Measurements from ENCODE around the gene GRB2. TPM values are rescaled to one million over a fixed set of nuclear protein-coding genes. Genes with fewer than 3 reads are reported as not detected.
"Not testable (repeated sequence)": the region's sequence is repeated elsewhere in the genome, so short reads cannot be mapped to it uniquely, and the experiment has no call there.

GRB2 gene
- total RNA-seq = 74.6 TPM

- Histone ChIP-seq H3K4me1 (ENCODE audit: control insufficient read depth in 3 of 3, insufficient read depth in 3 of 3, low read length in 3 of 3) (peaks cover 12 to 19% (median 14%) of the 10 kb centered on the region in 3 donors), H3K4me3 (ENCODE audit: low read length in 3 of 3) (peak within 1 kb of the TSS; percentile 87 to 95 (median 90)), H3K9ac (ENCODE audit: low read depth in 1 of 3, low read length in 3 of 3) (peak within 1 kb of the TSS; percentile 91 to 97 (median 94)), H3K36me3 (ENCODE audit: control insufficient read depth in 3 of 3, insufficient read depth in 3 of 3, low read length in 3 of 3) (no peaks in the 10 kb centered on the region), H3K9me3 (ENCODE audit: control insufficient read depth in 3 of 3, low read length in 3 of 3) (no peaks in the 10 kb centered on the region), H3K27ac (ENCODE audit: low read depth, low read length) (peak within 1 kb of the TSS; percentile 88), H3K27me3 (ENCODE audit: control insufficient read depth in 3 of 3, insufficient read depth in 3 of 3, low read length in 3 of 3) (peaks cover 0 to 3% (median 0%) of the 10 kb centered on the region in 3 donors)
These were observed at the start of gene GRB2 for GRCh38 chr17:75405365-75406221. Gene GRB2 (minus strand): TSS chr17:75405678. CDS start chr17:75393628, 12,050 bp downstream.

DNA sequence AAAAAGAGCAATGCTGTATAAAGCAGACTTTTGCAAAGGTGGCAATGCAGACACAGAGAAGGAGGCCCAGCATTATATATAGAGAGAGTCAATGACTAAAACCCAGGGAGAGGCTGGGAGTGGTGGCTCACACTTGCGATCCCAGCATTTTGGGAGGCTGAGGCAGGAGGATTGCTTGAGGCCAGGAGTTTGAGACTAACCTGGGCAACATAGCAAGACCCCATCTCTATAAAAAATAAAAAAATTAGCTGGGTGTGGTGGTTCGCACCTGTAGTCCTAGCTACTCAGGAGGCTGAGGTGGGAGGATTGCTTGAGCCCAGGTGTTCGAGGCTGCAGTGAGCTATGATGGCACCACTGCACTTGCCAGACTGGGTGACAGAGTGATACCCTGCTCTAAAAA lies 49.2 kb upstream of the GRB2 start:
- H3K9ac ChIP-seq (ENCODE audit: low read depth in 1 of 3, low read length in 3 of 3); H3K27ac ChIP-seq (ENCODE audit: low read depth, low read length); H3K27me3 ChIP-seq (ENCODE audit: control insufficient read depth in 3 of 3, insufficient read depth in 3 of 3, low read length in 3 of 3); H3K9me3 ChIP-seq (ENCODE audit: control insufficient read depth in 3 of 3, low read length in 3 of 3); H3K4me3 ChIP-seq (ENCODE audit: low read length in 3 of 3); H3K36me3 ChIP-seq (ENCODE audit: control insufficient read depth in 3 of 3, insufficient read depth in 3 of 3, low read length in 3 of 3): not testable (repeated sequence)
- H3K4me1 ChIP-seq (ENCODE audit: control insufficient read depth in 3 of 3, insufficient read depth in 3 of 3, low read length in 3 of 3) = peaks cover 28 to 30% (median 28%) of the 10 kb centered on the region in 3 donors

GRCh38 chr17:75454193-75454592 lies 48.7 kb upstream of the GRB2 start:
- Histone ChIP-seq H3K36me3 (ENCODE audit: control insufficient read depth in 3 of 3, insufficient read depth in 3 of 3, low read length in 3 of 3) (no peaks in the 10 kb centered on the region), H3K4me3 (ENCODE audit: low read length in 3 of 3) (no peak overlapping the region), H3K4me1 (ENCODE audit: control insufficient read depth in 3 of 3, insufficient read depth in 3 of 3, low read length in 3 of 3) (peaks cover 23 to 27% (median 25%) of the 10 kb centered on the region in 3 donors)

DNA sequence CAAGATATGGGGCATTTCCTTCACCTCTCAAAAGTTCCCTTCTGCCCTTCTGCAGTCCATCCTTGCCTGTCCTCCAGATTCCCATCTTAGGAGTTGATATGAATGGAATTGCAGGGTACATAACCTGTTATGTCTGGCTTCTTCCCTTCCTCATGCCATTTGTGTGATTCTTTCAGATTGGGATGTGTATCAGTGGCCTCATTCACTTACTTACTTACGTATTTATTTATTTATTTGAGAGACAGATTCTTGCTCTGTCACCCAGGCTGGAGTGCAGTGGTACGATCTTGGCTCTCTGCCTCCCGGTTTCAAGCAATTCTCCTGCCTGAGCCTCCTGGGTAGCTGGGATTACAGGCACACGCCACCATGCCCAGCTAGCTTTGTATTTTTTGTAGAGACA lies 44.8 kb upstream of the GRB2 start:
- Histone ChIP-seq H3K27ac (ENCODE audit: low read depth, low read length) (no peak overlapping the region), H3K4me1 (ENCODE audit: control insufficient read depth in 3 of 3, insufficient read depth in 3 of 3, low read length in 3 of 3) (no peaks in the 10 kb centered on the region), H3K9me3 (ENCODE audit: control insufficient read depth in 3 of 3, low read length in 3 of 3) (no peaks in the 10 kb centered on the region), H3K27me3 (ENCODE audit: control insufficient read depth in 3 of 3, insufficient read depth in 3 of 3, low read length in 3 of 3) (no peaks in the 10 kb centered on the region), H3K4me3 (ENCODE audit: low read length in 3 of 3) (no peak overlapping the region), H3K9ac (ENCODE audit: low read depth in 1 of 3, low read length in 3 of 3) (no peak overlapping the region), H3K36me3 (ENCODE audit: control insufficient read depth in 3 of 3, insufficient read depth in 3 of 3, low read length in 3 of 3) (no peaks in the 10 kb centered on the region)

More at GRCh38 chr17:75454193-75454592, 48.7 kb upstream of the GRB2 start:
- H3K27me3 ChIP-seq (ENCODE audit: control insufficient read depth in 3 of 3, insufficient read depth in 3 of 3, low read length in 3 of 3) = no peaks in the 10 kb centered on the region
- H3K27ac ChIP-seq (ENCODE audit: low read depth, low read length) = no peak overlapping the region
- no peaks in the 10 kb centered on the region for H3K9me3 ChIP-seq (ENCODE audit: control insufficient read depth in 3 of 3, low read length in 3 of 3)
- no peak overlapping the region for H3K9ac ChIP-seq (ENCODE audit: low read depth in 1 of 3, low read length in 3 of 3)

- Histone ChIP-seq H3K27ac (ENCODE audit: low read depth, low read length) (no peak overlapping the region), H3K9ac (ENCODE audit: low read depth in 1 of 3, low read length in 3 of 3) (no peak overlapping the region), H3K36me3 (ENCODE audit: control insufficient read depth in 3 of 3, insufficient read depth in 3 of 3, low read length in 3 of 3) (no peaks in the 10 kb centered on the region)
These were observed 42.7 kb upstream of the GRB2 start for GRCh38 chr17:75447951-75448856.

GRCh38 chr17:75445896-75446295 lies 40.4 kb upstream of the GRB2 start:
- H3K9ac ChIP-seq (ENCODE audit: low read depth in 1 of 3, low read length in 3 of 3); H3K36me3 ChIP-seq (ENCODE audit: control insufficient read depth in 3 of 3, insufficient read depth in 3 of 3, low read length in 3 of 3); H3K27ac ChIP-seq (ENCODE audit: low read depth, low read length); H3K4me3 ChIP-seq (ENCODE audit: low read length in 3 of 3); H3K9me3 ChIP-seq (ENCODE audit: control insufficient read depth in 3 of 3, low read length in 3 of 3); H3K27me3 ChIP-seq (ENCODE audit: control insufficient read depth in 3 of 3, insufficient read depth in 3 of 3, low read length in 3 of 3): not testable (repeated sequence)
- peaks cover 2 to 12% (median 10%) of the 10 kb centered on the region in 3 donors for H3K4me1 ChIP-seq (ENCODE audit: control insufficient read depth in 3 of 3, insufficient read depth in 3 of 3, low read length in 3 of 3)

More at GRCh38 chr17:75447951-75448856, 42.7 kb upstream of the GRB2 start:
- H3K4me1 ChIP-seq (ENCODE audit: control insufficient read depth in 3 of 3, insufficient read depth in 3 of 3, low read length in 3 of 3) = peaks cover 2 to 7% (median 7%) of the 10 kb centered on the region in 3 donors
- H3K27me3 ChIP-seq (ENCODE audit: control insufficient read depth in 3 of 3, insufficient read depth in 3 of 3, low read length in 3 of 3) = no peaks in the 10 kb centered on the region
- no peaks in the 10 kb centered on the region for H3K9me3 ChIP-seq (ENCODE audit: control insufficient read depth in 3 of 3, low read length in 3 of 3)
- H3K4me3 ChIP-seq (ENCODE audit: low read length in 3 of 3) = no peak overlapping the region

DNA sequence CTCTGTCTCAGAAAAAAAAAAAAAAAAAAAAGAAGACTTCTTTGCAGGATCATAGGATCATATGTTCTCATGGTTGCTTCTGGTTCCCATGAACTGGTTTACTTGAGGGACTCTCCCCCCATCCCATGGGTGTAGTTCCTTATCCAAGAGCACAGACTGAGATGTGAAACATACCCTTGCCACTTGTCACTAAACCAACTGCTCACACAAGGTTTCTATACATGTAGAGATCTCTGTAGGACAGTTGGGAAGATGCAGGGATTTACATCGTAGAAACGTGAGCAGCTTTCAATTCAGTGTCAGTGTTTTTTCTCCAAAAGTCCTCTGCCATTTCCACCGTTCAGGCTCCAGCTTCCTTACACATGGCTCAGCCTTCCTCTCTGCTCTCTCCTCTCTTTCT lies 39.8 kb upstream of the GRB2 start:
- Histone ChIP-seq H3K27me3 (ENCODE audit: control insufficient read depth in 3 of 3, insufficient read depth in 3 of 3, low read length in 3 of 3) (no peaks in the 10 kb centered on the region), H3K9ac (ENCODE audit: low read depth in 1 of 3, low read length in 3 of 3) (no peak overlapping the region), H3K4me1 (ENCODE audit: control insufficient read depth in 3 of 3, insufficient read depth in 3 of 3, low read length in 3 of 3) (peaks cover 2 to 12% (median 10%) of the 10 kb centered on the region in 3 donors), H3K9me3 (ENCODE audit: control insufficient read depth in 3 of 3, low read length in 3 of 3) (no peaks in the 10 kb centered on the region), H3K36me3 (ENCODE audit: control insufficient read depth in 3 of 3, insufficient read depth in 3 of 3, low read length in 3 of 3) (no peaks in the 10 kb centered on the region), H3K27ac (ENCODE audit: low read depth, low read length) (no peak overlapping the region), H3K4me3 (ENCODE audit: low read length in 3 of 3) (no peak overlapping the region)

DNA sequence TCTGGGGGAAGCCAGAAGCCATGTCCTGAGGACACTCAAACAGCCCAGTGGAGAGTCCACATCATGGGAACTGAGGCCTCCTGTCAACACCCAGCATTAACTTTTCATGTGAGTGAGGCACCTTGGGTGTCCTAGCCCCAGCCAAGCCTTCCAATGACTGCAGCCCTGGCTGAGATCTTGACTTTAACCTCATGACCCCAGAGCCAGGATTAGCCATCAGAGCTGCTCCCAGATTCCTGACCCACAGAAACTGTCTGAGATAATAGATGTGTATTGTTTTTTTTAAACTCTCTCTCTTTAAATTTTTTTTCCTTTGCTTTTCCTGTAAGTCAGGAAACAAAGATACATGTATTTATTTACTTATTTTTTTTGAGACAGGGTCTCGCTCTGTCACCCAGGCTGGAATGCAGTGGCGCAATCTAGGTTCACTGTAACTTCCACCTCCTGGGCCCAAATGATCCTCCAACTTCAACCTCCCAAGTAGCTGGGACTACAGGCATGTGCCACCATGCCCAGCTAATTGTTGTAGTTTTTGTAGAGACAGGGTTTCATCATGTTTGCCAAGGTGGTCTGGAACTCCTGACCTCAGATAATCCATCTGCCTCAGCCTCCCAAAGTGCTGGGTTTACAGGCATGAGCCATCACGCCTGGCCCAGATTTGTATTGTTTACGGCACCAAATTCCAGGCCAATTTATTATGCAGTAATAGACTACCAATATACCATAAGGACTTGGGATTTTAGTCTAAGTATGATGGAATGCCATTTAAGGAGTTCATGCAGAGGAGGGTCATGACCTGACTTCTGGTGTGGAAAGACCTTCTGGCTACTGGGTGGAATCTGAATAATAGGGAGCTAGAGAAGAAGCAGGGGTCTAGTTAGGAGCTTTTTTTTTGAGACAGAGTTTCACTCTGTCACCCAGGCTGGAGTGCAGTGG lies 37.0 kb upstream of the GRB2 start:
- H3K9me3 ChIP-seq (ENCODE audit: control insufficient read depth in 3 of 3, low read length in 3 of 3) = no peaks in the 10 kb centered on the region
- H3K27me3 ChIP-seq (ENCODE audit: control insufficient read depth in 3 of 3, insufficient read depth in 3 of 3, low read length in 3 of 3) = no peaks in the 10 kb centered on the region
- H3K27ac ChIP-seq (ENCODE audit: low read depth, low read length) = peak overlapping the region; percentile 56
- H3K36me3 ChIP-seq (ENCODE audit: control insufficient read depth in 3 of 3, insufficient read depth in 3 of 3, low read length in 3 of 3) = no peaks in the 10 kb centered on the region
- no peak overlapping the region for H3K4me3 ChIP-seq (ENCODE audit: low read length in 3 of 3)
- H3K9ac ChIP-seq (ENCODE audit: low read depth in 1 of 3, low read length in 3 of 3) = no peak overlapping the region
- H3K4me1 ChIP-seq (ENCODE audit: control insufficient read depth in 3 of 3, insufficient read depth in 3 of 3, low read length in 3 of 3) = peaks cover 2 to 12% (median 10%) of the 10 kb centered on the region in 3 donors

- Histone ChIP-seq H3K9me3 (ENCODE audit: control insufficient read depth in 3 of 3, low read length in 3 of 3) (no peaks in the 10 kb centered on the region), H3K27ac (ENCODE audit: low read depth, low read length) (peak overlapping the region; percentile 51), H3K4me3 (ENCODE audit: low read length in 3 of 3) (no peak overlapping the region), H3K4me1 (ENCODE audit: control insufficient read depth in 3 of 3, insufficient read depth in 3 of 3, low read length in 3 of 3) (peaks cover 2 to 12% (median 10%) of the 10 kb centered on the region in 3 donors), H3K36me3 (ENCODE audit: control insufficient read depth in 3 of 3, insufficient read depth in 3 of 3, low read length in 3 of 3) (no peaks in the 10 kb centered on the region), H3K9ac (ENCODE audit: low read depth in 1 of 3, low read length in 3 of 3) (no peak overlapping the region), H3K27me3 (ENCODE audit: control insufficient read depth in 3 of 3, insufficient read depth in 3 of 3, low read length in 3 of 3) (no peaks in the 10 kb centered on the region)
These were observed 35.4 kb upstream of the GRB2 start for GRCh38 chr17:75440738-75441448.
